ENCODE data around the gene GLTP. TPM values are rescaled to one million over a fixed set of nuclear protein-coding genes. Genes with fewer than 3 reads are reported as not detected.

The GLTP gene
- total RNA-seq, 2 experiments from 2014 or later: 22.2 to 23.8 TPM

DNA sequence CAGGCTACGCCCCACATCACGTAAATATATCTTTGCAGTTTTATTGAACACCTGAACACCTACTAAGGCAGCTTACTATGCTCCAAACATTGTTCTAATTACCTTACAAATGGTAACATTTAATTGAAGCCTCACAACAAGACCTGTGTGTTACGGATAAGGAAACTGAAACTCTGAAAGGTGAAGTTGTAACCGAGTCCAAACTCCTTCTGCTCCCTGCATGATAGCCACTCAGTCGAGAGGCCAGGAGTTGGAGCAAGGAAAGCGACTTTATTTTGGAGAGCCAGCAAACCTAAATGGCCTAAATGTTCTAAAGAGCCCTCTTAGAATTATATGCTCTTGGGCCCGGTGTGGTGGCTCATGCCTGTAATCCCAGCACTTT lies 34.5 kb downstream of the GLTP start:
- ChIA-PET POLR2A (interaction anchor here (1.1 to 1.7 kb wide), 2 partner anchors 11 to 55 kb away, joined by 5 to 7 read pairs; partner anchors contain the start of gene TCHP), CTCF (interaction anchor here (0.5 to 6.4 kb wide), 53 partner anchors 9 to 1155 kb away, joined by 3 to 84 read pairs (median 5); partner anchors contain the start of genes MVK, TCHP and TRPV4)
- H3K27ac Mint-ChIP-seq: no peak overlapping the region
- H3K4me3 Mint-ChIP-seq: peak overlapping the region; percentile 53
- no peaks in the 10 kb centered on the region for H3K36me3 Mint-ChIP-seq (ENCODE audit: low read depth)
- no peak for DNase-seq
- peaks cover 10% of the 10 kb centered on the region for H3K4me1 Mint-ChIP-seq
- no peaks in the 10 kb centered on the region for H3K9me3 Mint-ChIP-seq
- no peaks in the 10 kb centered on the region for H3K27me3 Mint-ChIP-seq

DNA sequence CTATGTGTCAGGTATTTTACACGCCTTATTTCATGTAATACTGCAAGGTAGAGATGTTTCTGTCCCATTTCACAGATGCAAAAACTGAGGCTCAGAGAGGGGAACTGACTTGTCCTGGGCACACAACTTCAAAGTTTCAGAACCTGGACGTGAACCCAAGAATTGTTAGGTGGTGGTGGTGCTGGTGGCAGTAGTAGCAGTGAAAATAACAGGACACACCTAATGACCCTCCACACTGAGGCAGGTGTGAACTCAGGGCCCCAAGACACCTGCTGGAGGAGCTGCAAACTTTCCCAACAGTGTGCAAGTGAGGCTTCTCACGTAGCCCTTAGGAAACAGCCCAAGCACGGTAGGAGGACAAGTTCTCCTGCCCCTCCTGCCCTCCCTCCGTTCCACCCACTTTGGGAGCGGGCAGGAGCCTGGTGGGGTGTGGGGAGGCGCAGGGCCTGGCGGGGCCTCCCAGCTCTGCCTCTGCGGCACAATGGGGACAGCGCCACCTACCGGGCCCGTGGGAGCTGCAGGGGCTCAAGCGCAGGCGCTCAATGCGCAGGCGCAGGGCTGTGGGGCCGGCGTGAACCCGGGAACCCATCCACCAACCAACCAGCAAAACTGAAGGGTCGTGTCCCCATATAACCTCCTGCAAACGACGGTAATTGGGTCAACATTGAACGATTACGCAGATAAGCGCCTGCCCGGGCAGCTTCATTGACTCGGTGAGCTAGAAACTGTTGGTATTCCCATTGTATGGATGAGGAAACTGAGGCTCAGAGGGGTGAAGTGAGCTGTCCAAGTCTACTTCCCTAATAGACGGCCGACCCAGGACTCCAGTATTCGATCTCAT lies 35.1 kb downstream of the GLTP start:
- no peak overlapping the region for H3K27ac Mint-ChIP-seq
- CTCF ChIA-PET: interaction anchor here (0.5 to 6.4 kb wide), 60 partner anchors 9 to 1154 kb away, joined by 3 to 84 read pairs (median 4); partner anchors contain the start of genes FAM222A, MVK, TCHP and TRPV4

DNA sequence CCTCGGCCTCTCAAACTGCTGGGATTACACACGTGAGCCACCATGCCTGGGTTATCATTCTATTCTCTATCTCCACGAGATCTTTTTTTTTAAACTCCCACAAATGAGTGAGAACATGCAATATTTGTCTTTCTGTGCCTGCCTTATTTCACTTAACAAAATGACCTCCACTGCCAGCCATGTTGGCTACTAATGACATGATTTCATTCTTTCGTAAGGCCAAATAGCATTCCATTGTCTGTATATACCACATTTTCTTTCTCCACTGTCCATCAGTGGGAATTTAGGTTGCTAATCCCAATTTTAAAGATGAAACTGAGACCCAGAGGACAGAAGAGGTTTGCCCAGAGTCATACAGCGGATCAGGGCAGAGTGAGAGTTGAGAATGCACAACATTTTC lies 36.2 kb downstream of the GLTP start:
- no peaks in the 10 kb centered on the region for H3K27me3 Mint-ChIP-seq
- DNase-seq: no peak
- H3K4me1 Mint-ChIP-seq: peaks cover 10% of the 10 kb centered on the region
- no peak overlapping the region for H3K27ac Mint-ChIP-seq
- no peaks in the 10 kb centered on the region for H3K9me3 Mint-ChIP-seq
- no peak overlapping the region for H3K4me3 Mint-ChIP-seq
- CTCF ChIA-PET: interaction anchor here (1.6 to 6.4 kb wide), 7 partner anchors 8 to 48 kb away, joined by 6 to 84 read pairs (median 17); no protein-coding TSS in a partner anchor
- POLR2A ChIA-PET: no interaction called here
- H3K36me3 Mint-ChIP-seq (ENCODE audit: low read depth): no peaks in the 10 kb centered on the region

More for the DNA sequence above, 35.1 kb downstream of the GLTP start:
- H3K4me1 Mint-ChIP-seq: peaks cover 10% of the 10 kb centered on the region
- H3K4me3 Mint-ChIP-seq: peak overlapping the region; percentile 53
- no peaks in the 10 kb centered on the region for H3K36me3 Mint-ChIP-seq (ENCODE audit: low read depth)
- no peaks in the 10 kb centered on the region for H3K9me3 Mint-ChIP-seq
- no peaks in the 10 kb centered on the region for H3K27me3 Mint-ChIP-seq
- POLR2A ChIA-PET: interaction anchor here (1.1 to 1.7 kb wide), 2 partner anchors 10 to 56 kb away, joined by 5 to 7 read pairs; partner anchors contain the start of gene TCHP
- peak; percentile 89 for DNase-seq

- CTCF ChIA-PET: interaction anchor here (0.9 to 5.2 kb wide), 4 partner anchors 31 to 170 kb away, joined by 3 to 84 read pairs (median 4); no protein-coding TSS in a partner anchor
- Mint-ChIP-seq H3K4me1 (peaks cover 10% of the 10 kb centered on the region), H3K9me3 (no peaks in the 10 kb centered on the region), H3K27ac (no peak overlapping the region), H3K4me3 (no peak overlapping the region), H3K27me3 (peaks cover 4% of the 10 kb centered on the region), H3K36me3 (ENCODE audit: low read depth) (no peaks in the 10 kb centered on the region)
- no peak for DNase-seq
- POLR2A ChIA-PET: no interaction called here
Observed at GRCh38 chr12:109842021-109842420, 38.3 kb downstream of the GLTP start.

DNA sequence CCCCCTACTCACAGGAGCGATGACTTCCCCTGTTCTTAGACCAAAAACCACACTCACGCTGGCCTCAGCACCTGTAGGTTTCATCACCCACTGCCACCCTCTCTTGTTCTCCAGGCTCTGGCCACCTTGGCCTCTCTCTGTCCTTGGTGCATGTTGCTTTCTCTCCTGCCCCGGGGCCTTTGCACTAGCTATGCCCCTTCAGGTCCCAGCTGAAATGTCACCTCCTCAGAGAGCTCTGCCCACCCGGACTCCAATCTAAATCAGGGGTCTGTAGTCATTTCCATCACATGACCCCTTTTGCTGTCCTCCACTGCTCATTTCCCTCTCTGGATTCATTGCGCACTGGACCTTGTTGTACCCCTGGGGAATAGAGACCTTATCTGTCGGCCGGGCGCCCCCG lies 39.0 kb downstream of the GLTP start:
- CTCF ChIA-PET: interaction anchor here (0.8 to 1.1 kb wide), 3 partner anchors 12 to 170 kb away, joined by 3 read pairs; no protein-coding TSS in a partner anchor
- H3K9me3 Mint-ChIP-seq: no peaks in the 10 kb centered on the region
- no peak overlapping the region for H3K4me3 Mint-ChIP-seq
- no peak for DNase-seq
- no peak overlapping the region for H3K27ac Mint-ChIP-seq
- peaks cover 4% of the 10 kb centered on the region for H3K27me3 Mint-ChIP-seq
- peaks cover 10% of the 10 kb centered on the region for H3K4me1 Mint-ChIP-seq
- H3K36me3 Mint-ChIP-seq (ENCODE audit: low read depth): no peaks in the 10 kb centered on the region
- POLR2A ChIA-PET: no interaction called here

- Mint-ChIP-seq H3K27ac (no peak overlapping the region), H3K27me3 (peaks cover 4% of the 10 kb centered on the region), H3K9me3 (no peaks in the 10 kb centered on the region), H3K36me3 (ENCODE audit: low read depth) (no peaks in the 10 kb centered on the region), H3K4me1 (peaks cover 6% of the 10 kb centered on the region), H3K4me3 (no peak overlapping the region)
- CTCF ChIA-PET: interaction anchor here (0.5 to 0.8 kb wide), 2 partner anchors 13 to 763 kb away, joined by 3 read pairs; no protein-coding TSS in a partner anchor
- DNase-seq: no peak
- POLR2A ChIA-PET: interaction anchor here (1.2 kb wide), 1 partner anchor 38 kb away, joined by 3 read pairs; no protein-coding TSS in a partner anchor
Observed at GRCh38 chr12:109840305-109841074, 39.9 kb downstream of the GLTP start.

- Mint-ChIP-seq H3K27me3 (peaks cover 9% of the 10 kb centered on the region), H3K9me3 (no peaks in the 10 kb centered on the region), H3K4me3 (no peak overlapping the region), H3K4me1 (no peaks in the 10 kb centered on the region), H3K36me3 (ENCODE audit: low read depth) (no peaks in the 10 kb centered on the region), H3K27ac (no peak overlapping the region)
- DNase-seq: no peak
- ChIA-PET POLR2A (no interaction called here), CTCF (no interaction called here)
Observed at GRCh38 chr12:109839444-109839843, 40.9 kb downstream of the GLTP start.

DNA sequence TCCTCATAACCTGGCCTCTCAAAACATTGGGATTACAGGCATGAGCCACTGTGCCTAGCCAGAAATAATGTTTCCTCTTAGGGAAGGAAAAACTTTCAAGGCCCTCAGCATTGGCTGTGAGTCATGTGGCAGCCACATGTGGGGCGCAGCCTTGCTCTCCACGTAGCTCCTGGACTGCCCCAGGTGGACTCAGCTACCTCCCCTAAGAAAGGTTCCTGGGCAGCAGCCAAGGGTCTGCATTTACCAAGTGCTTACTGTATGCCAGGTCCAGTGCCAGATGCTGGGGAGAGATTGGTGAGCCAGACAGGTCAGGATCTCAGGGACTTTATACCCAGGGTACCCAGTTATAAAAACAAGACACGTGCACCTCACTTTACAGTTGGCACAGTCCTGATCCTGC lies 43.4 kb downstream of the GLTP start:
- ChIA-PET CTCF (interaction anchor here (0.5 to 2.8 kb wide), 2 partner anchors 9 to 790 kb away, joined by 3 to 28 read pairs; no protein-coding TSS in a partner anchor), POLR2A (no interaction called here)
- Mint-ChIP-seq H3K4me1 (peaks cover 2% of the 10 kb centered on the region), H3K27ac (no peak overlapping the region), H3K27me3 (peaks cover 21% of the 10 kb centered on the region), H3K4me3 (no peak overlapping the region), H3K9me3 (no peaks in the 10 kb centered on the region), H3K36me3 (ENCODE audit: low read depth) (no peaks in the 10 kb centered on the region)
- DNase-seq: no peak

- no peak overlapping the region for H3K4me3 Mint-ChIP-seq
- H3K36me3 Mint-ChIP-seq (ENCODE audit: low read depth): no peaks in the 10 kb centered on the region
- H3K4me1 Mint-ChIP-seq: peaks cover 2% of the 10 kb centered on the region
- ChIA-PET POLR2A (interaction anchor here (1.0 to 1.8 kb wide), 2 partner anchors 9 to 11 kb away, joined by 3 to 5 read pairs; no protein-coding TSS in a partner anchor), CTCF (interaction anchor here (0.7 to 2.8 kb wide), 2 partner anchors 10 to 169 kb away, joined by 3 to 28 read pairs; no protein-coding TSS in a partner anchor)
- H3K9me3 Mint-ChIP-seq: no peaks in the 10 kb centered on the region
- H3K27ac Mint-ChIP-seq: no peak overlapping the region
- DNase-seq: no peak
- H3K27me3 Mint-ChIP-seq: peaks cover 32% of the 10 kb centered on the region
Observed at GRCh38 chr12:109835827-109836226, 44.5 kb downstream of the GLTP start.

- Mint-ChIP-seq H3K4me1 (peaks cover 2% of the 10 kb centered on the region), H3K9me3 (no peaks in the 10 kb centered on the region), H3K4me3 (no peak within 1 kb of the TSS), H3K27ac (no peak within 1 kb of the TSS), H3K27me3 (peaks cover 35% of the 10 kb centered on the region), H3K36me3 (ENCODE audit: low read depth) (no peaks in the 10 kb centered on the region)
- ChIA-PET POLR2A (no interaction called here), CTCF (interaction anchor here (1.4 kb wide), 1 partner anchor 12 kb away, joined by 5 read pairs; no protein-coding TSS in a partner anchor)
- no peak for DNase-seq
Observed at GRCh38 chr12:109833307-109834189, 46.8 kb downstream of the GLTP start, which contains the start of gene TRPV4. TSS of gene TRPV4 (minus strand) at chr12:109833398. CDS start at chr12:109814796, 18,602 bp downstream.

GRCh38 chr12:109832541-109833306 lies 47.6 kb downstream of the GLTP start:
- Mint-ChIP-seq H3K27ac (no peak overlapping the region), H3K36me3 (ENCODE audit: low read depth) (no peaks in the 10 kb centered on the region), H3K4me3 (no peak overlapping the region), H3K4me1 (peaks cover 6% of the 10 kb centered on the region), H3K9me3 (no peaks in the 10 kb centered on the region), H3K27me3 (peaks cover 35% of the 10 kb centered on the region)
- CTCF ChIA-PET: interaction anchor here (0.6 to 1.4 kb wide), 2 partner anchors 13 to 27 kb away, joined by 3 to 5 read pairs; no protein-coding TSS in a partner anchor
- POLR2A ChIA-PET: no interaction called here
- no peak for DNase-seq
